HG02678 (cell line): Measurements from ENCODE around the gene ARHGAP10.

Experiments used
- ATAC-seq: cut with Tn5 transposase; IDR thresholded peaks from one replicate; pipeline ENCODE4 v1.9.1; 2021; ENCODE audit warnings: mild to moderate bottlenecking, moderate library complexity; ENCODE audit not compliant: unreplicated experiment

The ARHGAP10 gene

GRCh38 chr4:148116264-148116663 is 384.4 kb downstream of the ARHGAP10 start:
- ATAC-seq: no peak

DNA sequence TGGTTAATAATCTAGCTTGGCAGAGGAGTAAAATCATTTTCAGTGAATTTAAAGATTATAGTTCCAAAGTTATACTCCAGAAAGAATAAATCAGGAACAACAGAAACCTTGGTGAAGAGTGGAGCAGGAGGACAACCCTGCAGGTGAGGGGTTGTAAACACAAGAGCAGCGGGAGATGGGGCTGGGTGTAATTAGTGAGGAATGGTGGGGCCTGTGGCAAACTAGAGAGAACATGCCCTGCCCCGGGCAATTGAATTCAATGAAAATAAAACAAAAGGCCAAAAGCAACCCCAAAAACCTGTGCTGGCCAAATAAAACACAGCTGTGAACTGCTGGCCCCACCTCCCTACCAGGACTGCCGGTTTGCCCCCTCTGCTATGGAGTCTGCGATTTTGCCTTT is 385.1 kb downstream of the ARHGAP10 start:
- no peak for ATAC-seq

DNA sequence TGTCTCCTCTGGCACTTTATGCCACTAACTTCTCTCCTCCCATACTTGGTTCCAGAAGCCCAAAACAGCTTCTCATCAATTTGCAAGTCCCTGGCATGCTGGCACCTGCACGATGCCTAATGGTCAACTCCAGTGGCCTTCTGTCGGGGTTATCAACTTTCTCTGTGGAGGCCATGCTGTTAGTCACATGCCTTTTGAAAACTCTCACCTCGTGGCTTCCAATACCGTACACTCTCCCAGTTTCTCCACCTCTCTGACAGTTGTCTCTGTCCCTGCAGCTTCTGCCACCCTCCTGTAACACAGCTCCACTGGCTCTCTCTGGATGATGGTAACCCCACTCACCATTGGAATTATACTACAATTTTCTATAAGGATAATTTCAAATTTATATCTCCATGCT is 386.3 kb downstream of the ARHGAP10 start:
- no peak for ATAC-seq

DNA sequence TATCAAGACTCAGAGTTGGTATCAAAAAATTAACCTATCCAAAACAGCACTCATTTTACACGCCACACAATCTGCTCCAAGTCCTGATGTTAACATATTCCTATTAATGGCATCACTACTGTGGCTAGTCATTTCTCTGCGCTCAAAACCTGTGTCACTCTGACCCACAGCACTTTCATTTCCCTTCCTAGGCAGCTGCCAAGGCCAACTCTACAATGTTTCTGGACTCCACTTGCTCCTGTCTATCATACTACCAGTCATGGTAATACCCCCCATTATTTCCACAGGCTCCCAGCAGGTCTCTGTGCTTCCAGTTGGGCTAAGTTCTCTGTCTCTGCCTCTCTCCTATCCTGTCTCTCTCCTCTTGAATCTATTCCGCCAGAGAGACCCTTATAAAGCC is 386.7 kb downstream of the ARHGAP10 start:
- no peak for ATAC-seq

DNA sequence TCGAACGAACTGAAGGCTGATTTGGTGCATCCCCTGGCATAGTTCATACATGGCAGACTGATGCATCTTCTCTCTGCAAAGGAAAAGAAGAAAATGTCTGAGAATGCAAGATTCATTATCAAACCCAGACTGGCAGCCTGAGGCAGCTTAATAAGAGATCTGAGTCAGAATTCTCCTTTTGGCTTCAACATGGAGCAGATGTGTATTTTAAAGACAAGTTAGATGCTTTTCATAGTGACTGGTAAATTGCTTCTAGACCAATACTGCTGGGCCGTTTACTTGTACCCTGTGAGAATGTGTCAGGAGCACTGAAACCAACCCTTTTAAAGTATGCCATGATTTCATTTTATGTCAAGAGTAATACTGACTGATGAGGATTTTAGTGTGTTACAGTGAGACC is 388.3 kb downstream of the ARHGAP10 start:
- ATAC-seq: no peak
